Measurements from ENCODE around the gene METRNL. TPM values are rescaled to one million over a fixed set of nuclear protein-coding genes. Genes with fewer than 3 reads are reported as not detected.

The METRNL gene
- total RNA-seq, 1 experiment from 2014 or later: 58.7 TPM

DNA sequence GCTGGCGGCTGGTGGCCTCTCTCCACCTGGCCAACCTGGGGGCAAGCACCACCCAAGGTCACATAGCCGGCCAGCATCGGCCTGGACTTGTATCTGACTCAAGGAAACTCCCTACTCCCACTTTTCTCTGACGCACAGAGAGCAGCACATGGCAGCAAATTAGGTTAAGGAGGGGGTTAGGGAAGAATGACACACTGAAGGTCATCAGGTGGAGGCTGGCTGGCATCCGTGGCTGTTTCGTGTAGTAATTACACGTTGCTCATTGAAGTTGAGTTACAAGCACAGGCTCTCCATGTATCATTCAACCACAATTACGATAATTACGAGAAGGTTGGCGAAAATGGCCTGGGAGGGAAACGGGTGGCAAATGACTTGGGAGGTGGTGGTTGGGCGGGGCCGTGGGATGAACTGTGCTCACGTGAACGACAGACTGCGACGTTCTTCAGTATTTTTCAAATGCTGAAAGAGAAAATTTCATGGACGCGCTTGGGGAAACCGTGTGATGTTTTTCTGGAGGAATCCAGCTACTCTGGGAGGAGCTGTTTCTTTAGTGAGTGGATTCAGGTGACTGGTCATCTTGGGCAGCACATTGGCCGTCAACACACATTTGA, 4.0 kb upstream of the METRNL start (continued):
- no peak for TF ChIP-seq ZFX (IDR thresholded peaks at IDR 0.05)

DNA sequence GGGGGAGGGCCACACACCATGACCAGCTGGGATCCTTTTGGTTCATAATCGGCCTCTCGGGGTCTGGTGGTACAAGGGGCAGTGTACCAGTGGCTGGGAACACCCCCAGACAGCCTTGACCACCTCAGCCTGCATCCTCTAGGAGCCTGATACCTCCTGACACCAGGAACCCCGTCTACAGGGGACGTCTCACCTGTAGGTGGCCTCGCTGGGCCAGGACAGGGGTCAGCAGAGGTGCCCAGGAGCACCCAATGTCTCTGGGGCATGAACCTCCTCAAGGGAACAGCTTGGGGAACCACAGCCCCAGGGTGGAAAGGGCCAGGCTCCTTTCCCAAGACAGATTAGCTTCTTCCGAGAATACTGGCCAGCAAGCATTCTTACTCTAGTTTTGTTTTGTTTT, 2.5 kb upstream of the METRNL start:
- BruUV-seq (replicated peaks): no TSS peak
- ATAC-seq: no peak

More for the DNA sequence above, 2.5 kb upstream of the METRNL start:
- Histone ChIP-seq H3K27me3 (ENCODE audit: insufficient read depth, low read length) (no peaks in the 10 kb centered on the region), H3K9me2 (ENCODE audit: insufficient read depth) (no peaks in the 10 kb centered on the region), H2AFZ (ENCODE audit: low read depth, low read length, poor library complexity, severe bottlenecking) (no peak overlapping the region), H3K4me3 (replicated peaks in 1 of 2; ENCODE audit: low read depth in 1 of 2, low read length in 2 of 2) (no peak overlapping the region), H3K9me3 (ENCODE audit: control insufficient read depth in 1 of 2, insufficient read depth in 1 of 2, low read depth in 1 of 2, low read length in 2 of 2) (no peaks in the 10 kb centered on the region; a peak in 1 of 4 replicates), H3K27ac (ENCODE audit: low read depth, low read length) (no peak overlapping the region), H3K36me3 (ENCODE audit: control insufficient read depth in 1 of 2, insufficient read depth in 2 of 2, low read length in 2 of 2) (no peaks in the 10 kb centered on the region), H3K9ac (ENCODE audit: low read length) (no peak overlapping the region), H3K79me2 (ENCODE audit: insufficient read depth, low read length) (peaks cover 12% of the 10 kb centered on the region), H3K4me2 (ENCODE audit: low read length) (no peak overlapping the region), H4K20me1 (ENCODE audit: insufficient read depth) (peaks cover 7% of the 10 kb centered on the region; the same call in 1 of the 2 replicates), H3K4me1 (ENCODE audit: control insufficient read depth in 1 of 2, insufficient read depth in 2 of 2, low read length in 2 of 2) (peaks cover 23 to 34% of the 10 kb centered on the region in 2 experiments)
- intact Hi-C loops (cut with micrococcal nuclease): no loop called here
- RAD21 ChIA-PET (ENCODE audit: low non-redundant PET in 1 of 2, low total read pairs in 2 of 2, uncharacterized antibody in 2 of 2, unreplicated experiment in 2 of 2): no interaction called here
- CTCF ChIA-PET: no interaction called here
- POLR2A ChIA-PET: no interaction called here
- DNase-seq (ENCODE audit: low read depth, low spot score): no peak
- TF ChIP-seq RAD21 (IDR thresholded peaks at IDR 0.05; ENCODE audit: low read depth) (peak; percentile 76), ZNF274 (IDR thresholded peaks at IDR 0.05; ENCODE audit: low read depth, low read length) (no peak)
- TF ChIP-seq, protein P1, sequence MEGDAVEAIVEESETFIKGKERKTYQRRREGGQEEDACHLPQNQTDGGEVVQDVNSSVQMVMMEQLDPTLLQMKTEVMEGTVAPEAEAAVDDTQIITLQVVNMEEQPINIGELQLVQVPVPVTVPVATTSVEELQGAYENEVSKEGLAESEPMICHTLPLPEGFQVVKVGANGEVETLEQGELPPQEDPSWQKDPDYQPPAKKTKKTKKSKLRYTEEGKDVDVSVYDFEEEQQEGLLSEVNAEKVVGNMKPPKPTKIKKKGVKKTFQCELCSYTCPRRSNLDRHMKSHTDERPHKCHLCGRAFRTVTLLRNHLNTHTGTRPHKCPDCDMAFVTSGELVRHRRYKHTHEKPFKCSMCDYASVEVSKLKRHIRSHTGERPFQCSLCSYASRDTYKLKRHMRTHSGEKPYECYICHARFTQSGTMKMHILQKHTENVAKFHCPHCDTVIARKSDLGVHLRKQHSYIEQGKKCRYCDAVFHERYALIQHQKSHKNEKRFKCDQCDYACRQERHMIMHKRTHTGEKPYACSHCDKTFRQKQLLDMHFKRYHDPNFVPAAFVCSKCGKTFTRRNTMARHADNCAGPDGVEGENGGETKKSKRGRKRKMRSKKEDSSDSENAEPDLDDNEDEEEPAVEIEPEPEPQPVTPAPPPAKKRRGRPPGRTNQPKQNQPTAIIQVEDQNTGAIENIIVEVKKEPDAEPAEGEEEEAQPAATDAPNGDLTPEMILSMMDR (IDR thresholded peaks at IDR 0.05 in 2 of 3, conservative IDR thresholded peaks at IDR 0.05 in 1 of 3; ENCODE audit: borderline replicate concordance in 1 of 3, insufficient read depth in 1 of 3, low read depth in 2 of 3, low read length in 2 of 3): peak; percentile 38 to 90 (median 50); a peak in 5 of 6 replicates
